Neural progenitor cell (in vitro differentiated cells): Measurements from ENCODE around the gene SRGAP3. TPM values are rescaled to one million over a fixed set of nuclear protein-coding genes. Genes with fewer than 3 reads are reported as not detected.

Experiments used
- DNase-seq: peaks from one replicate; pipeline ENCODE4 v3.0.0-alpha.2; 2016; ENCODE audit warnings: low spot score
- H2AFZ ChIP-seq: fragments of 200-600 bp; sonication (generic); replicated peaks from 2 replicates; pipeline ENCODE4 v1.6.1; 2016; ENCODE audit warnings: antibody characterized with exemption
- H3F3A ChIP-seq: fragments of 200-600 bp; sonication (generic); 2 replicates; pipeline ENCODE4 v1.6.1; 2016; ENCODE audit warnings: antibody characterized with exemption, low read depth
- H3K27ac ChIP-seq: fragments of 200-600 bp; sonication (generic); 2 replicates; pipeline ENCODE4 v1.5.1; 2016; ENCODE audit warnings: mild to moderate bottlenecking
- H3K27me3 ChIP-seq: fragments of 200-600 bp; sonication (generic); 2 replicates; pipeline ENCODE4 v1.6.1; 2016; ENCODE audit warnings: mild to moderate bottlenecking, moderate library complexity
- H3K36me3 ChIP-seq: fragments of 200-600 bp; sonication (generic); 2 replicates; pipeline ENCODE4 v1.5.1; 2016
- H3K4me1 ChIP-seq: fragments of 200-600 bp; sonication (generic); 2 replicates; pipeline ENCODE4 v1.6.1; 2016; ENCODE audit warnings: mixed run types
- H3K4me2 ChIP-seq: fragments of 200-600 bp; sonication (generic); 2 replicates; pipeline ENCODE4 v1.6.1; 2016
- H3K4me3 ChIP-seq: fragments of 200-600 bp; sonication (generic); 2 replicates; pipeline ENCODE4 v1.5.1; 2016
- H3K79me2 ChIP-seq: fragments of 200-600 bp; sonication (generic); 2 replicates; pipeline ENCODE4 v1.6.1; 2016; ENCODE audit warnings: low read depth
- H3K9ac ChIP-seq: fragments of 200-600 bp; sonication (generic); 2 replicates; pipeline ENCODE4 v1.6.1; 2016
- H3K9me3 ChIP-seq: fragments of 200-600 bp; sonication (generic); 2 replicates; pipeline ENCODE4 v1.5.1; 2016; ENCODE audit warnings: low read depth
- H4K20me1 ChIP-seq: fragments of 200-600 bp; sonication (generic); 2 replicates; pipeline ENCODE4 v1.6.1; 2016; ENCODE audit warnings: low read depth
- H3K27ac Mint-ChIP-seq: 3 replicates; pipeline ENCODE4 v1.8.0; 2021; ENCODE audit warnings: mixed read lengths
- H3K27me3 Mint-ChIP-seq: 2 replicates; pipeline ENCODE4 v1.8.0; 2022; ENCODE audit warnings: low read depth, mild to moderate bottlenecking, inconsistent platforms, moderate library complexity, mixed read lengths; ENCODE audit not compliant: insufficient read depth
- H3K36me3 Mint-ChIP-seq: 3 replicates; pipeline ENCODE4 v1.8.0; 2021; ENCODE audit warnings: mixed read lengths
- H3K4me1 Mint-ChIP-seq: 3 replicates; pipeline ENCODE4 v1.8.0; 2021; ENCODE audit warnings: mixed read lengths
- H3K4me3 Mint-ChIP-seq: 3 replicates; pipeline ENCODE4 v1.8.0; 2021; ENCODE audit warnings: mild to moderate bottlenecking, moderate library complexity, mixed read lengths
- H3K9me3 Mint-ChIP-seq: 3 replicates; pipeline ENCODE4 v1.8.0; 2020; ENCODE audit warnings: mixed read lengths
- EZH2 ChIP-seq: fragments of 200-600 bp; sonication (generic); IDR thresholded peaks from 2 replicates; pipeline ENCODE4 v1.6.1; 2017; ENCODE audit warnings: antibody characterized with exemption, mild to moderate bottlenecking, moderate library complexity
- EZH2phosphoT487 ChIP-seq: fragments of 200-600 bp; sonication (generic); IDR thresholded peaks from 2 replicates; pipeline ENCODE4 v1.6.1; 2017; ENCODE audit warnings: antibody characterized with exemption
- total RNA-seq: library from RNA; depleted of rRNA; stranded (reverse); fragments of >200 nt; gene quantifications from 2 replicates; pipeline ENCODE4 v1.2.3, GENCODE V29; 2015; ENCODE audit warnings: low replicate concordance
- TF ChIP-seq, protein P1 (sequence below): fragments of 200-600 bp; sonication (generic); IDR thresholded peaks from 2 replicates; pipeline ENCODE4 v1.5.1; 2017; ENCODE audit warnings: antibody characterized with exemption, mild to moderate bottlenecking

The SRGAP3 gene
- total RNA-seq, 1 donor from 2014 or later = 59.3 TPM

DNA sequence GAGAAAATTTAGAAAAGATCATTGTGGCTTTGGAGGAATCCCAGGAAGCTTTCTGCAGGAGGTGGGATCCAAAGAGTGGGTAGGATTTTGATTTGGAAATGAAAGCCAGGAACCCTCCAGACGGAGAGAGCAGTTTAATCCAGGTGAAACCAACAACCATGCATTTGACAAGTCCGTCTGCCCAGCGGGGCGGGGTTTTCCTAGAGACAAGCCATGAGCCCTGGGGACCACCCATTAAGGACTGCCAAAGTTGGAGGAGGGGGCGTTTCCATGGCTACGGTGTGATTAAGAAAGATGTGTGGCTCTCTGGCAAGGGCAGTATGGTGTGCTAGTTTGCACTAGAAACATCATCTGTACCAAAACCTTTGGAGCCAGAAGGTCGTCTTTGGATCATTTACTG lies 53.4 kb downstream of the SRGAP3 start:
- Mint-ChIP-seq H3K27ac (no peak overlapping the region), H3K9me3 (peaks cover 12% of the 10 kb centered on the region), H3K27me3 (peaks cover 3% of the 10 kb centered on the region), H3K4me3 (peak overlapping the region; percentile 11), H3K36me3 (peaks cover 37% of the 10 kb centered on the region), H3K4me1 (peaks cover 77% of the 10 kb centered on the region)
- Histone ChIP-seq H3K36me3 (no peaks in the 10 kb centered on the region), H3K27ac (no peak overlapping the region), H3K4me2 (peak overlapping the region; percentile 9), H3K9ac (no peak overlapping the region), H3K9me3 (no peaks in the 10 kb centered on the region), H3K79me2 (peaks cover 34% of the 10 kb centered on the region), H3K4me1 (peaks cover 49% of the 10 kb centered on the region), H3K27me3 (no peaks in the 10 kb centered on the region), H4K20me1 (peaks cover 44% of the 10 kb centered on the region), H3K4me3 (no peak overlapping the region), H3F3A (peaks cover 27% of the 10 kb centered on the region), H2AFZ (no peak overlapping the region)
- peak; percentile 91 for DNase-seq
- no peak for TF ChIP-seq EZH2
- no peak for TF ChIP-seq EZH2phosphoT487
- TF ChIP-seq, protein P1, sequence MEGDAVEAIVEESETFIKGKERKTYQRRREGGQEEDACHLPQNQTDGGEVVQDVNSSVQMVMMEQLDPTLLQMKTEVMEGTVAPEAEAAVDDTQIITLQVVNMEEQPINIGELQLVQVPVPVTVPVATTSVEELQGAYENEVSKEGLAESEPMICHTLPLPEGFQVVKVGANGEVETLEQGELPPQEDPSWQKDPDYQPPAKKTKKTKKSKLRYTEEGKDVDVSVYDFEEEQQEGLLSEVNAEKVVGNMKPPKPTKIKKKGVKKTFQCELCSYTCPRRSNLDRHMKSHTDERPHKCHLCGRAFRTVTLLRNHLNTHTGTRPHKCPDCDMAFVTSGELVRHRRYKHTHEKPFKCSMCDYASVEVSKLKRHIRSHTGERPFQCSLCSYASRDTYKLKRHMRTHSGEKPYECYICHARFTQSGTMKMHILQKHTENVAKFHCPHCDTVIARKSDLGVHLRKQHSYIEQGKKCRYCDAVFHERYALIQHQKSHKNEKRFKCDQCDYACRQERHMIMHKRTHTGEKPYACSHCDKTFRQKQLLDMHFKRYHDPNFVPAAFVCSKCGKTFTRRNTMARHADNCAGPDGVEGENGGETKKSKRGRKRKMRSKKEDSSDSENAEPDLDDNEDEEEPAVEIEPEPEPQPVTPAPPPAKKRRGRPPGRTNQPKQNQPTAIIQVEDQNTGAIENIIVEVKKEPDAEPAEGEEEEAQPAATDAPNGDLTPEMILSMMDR = no peak

DNA sequence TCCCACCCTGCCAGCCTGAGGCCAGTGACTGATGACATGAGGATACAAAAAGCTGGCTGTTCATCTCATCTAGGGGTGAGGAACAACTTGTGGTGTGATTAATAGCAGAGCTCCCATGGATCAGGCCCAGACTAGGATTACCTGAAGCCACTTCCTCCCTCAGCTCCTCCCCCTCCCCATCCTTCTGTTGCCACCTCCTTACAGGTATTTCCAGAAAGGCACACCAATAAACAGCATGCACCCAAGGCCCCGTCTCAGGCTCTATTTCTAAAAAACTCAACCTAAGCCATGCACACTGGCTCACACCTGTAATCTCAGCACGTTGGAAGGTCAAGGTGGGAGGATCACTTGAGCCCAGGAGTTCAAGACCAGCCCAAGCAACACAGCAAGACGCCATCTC lies 54.1 kb downstream of the SRGAP3 start:
- H4K20me1 ChIP-seq = peaks cover 41% of the 10 kb centered on the region
- Mint-ChIP-seq H3K4me3 (no peak overlapping the region), H3K27me3 (peaks cover 3% of the 10 kb centered on the region), H3K36me3 (peaks cover 41% of the 10 kb centered on the region), H3K27ac (no peak overlapping the region), H3K9me3 (peaks cover 15% of the 10 kb centered on the region), H3K4me1 (peaks cover 77% of the 10 kb centered on the region)
- H3F3A ChIP-seq = peaks cover 27% of the 10 kb centered on the region
- no peak overlapping the region for H2AFZ ChIP-seq
- no peak overlapping the region for H3K27ac ChIP-seq
- no peaks in the 10 kb centered on the region for H3K27me3 ChIP-seq
- no peak overlapping the region for H3K4me2 ChIP-seq
- no peak overlapping the region for H3K9ac ChIP-seq
- no peaks in the 10 kb centered on the region for H3K9me3 ChIP-seq
- H3K79me2 ChIP-seq = peaks cover 28% of the 10 kb centered on the region
- H3K4me3 ChIP-seq = no peak overlapping the region
- no peaks in the 10 kb centered on the region for H3K36me3 ChIP-seq
- H3K4me1 ChIP-seq = peaks cover 52% of the 10 kb centered on the region
- no peak for DNase-seq
- TF ChIP-seq, protein P1 = no peak
- TF ChIP-seq EZH2 = no peak
- TF ChIP-seq EZH2phosphoT487 = no peak

- Mint-ChIP-seq H3K9me3 (peaks cover 15% of the 10 kb centered on the region), H3K36me3 (peaks cover 49% of the 10 kb centered on the region), H3K27ac (no peak overlapping the region), H3K4me3 (no peak overlapping the region), H3K27me3 (peaks cover 3% of the 10 kb centered on the region), H3K4me1 (peaks cover 78% of the 10 kb centered on the region)
- TF ChIP-seq EZH2phosphoT487 (no peak), EZH2 (no peak)
- TF ChIP-seq, protein P1 = no peak
- H2AFZ ChIP-seq = no peak overlapping the region
- no peaks in the 10 kb centered on the region for H3K36me3 ChIP-seq
- peaks cover 52% of the 10 kb centered on the region for H3K4me1 ChIP-seq
- peaks cover 21% of the 10 kb centered on the region for H3K79me2 ChIP-seq
- no peak overlapping the region for H3K4me3 ChIP-seq
- H3K9ac ChIP-seq = no peak overlapping the region
- H3F3A ChIP-seq = peaks cover 26% of the 10 kb centered on the region
- peaks cover 41% of the 10 kb centered on the region for H4K20me1 ChIP-seq
- H3K9me3 ChIP-seq = no peaks in the 10 kb centered on the region
- DNase-seq = no peak
- H3K27ac ChIP-seq = no peak overlapping the region
- H3K4me2 ChIP-seq = no peak overlapping the region
- no peaks in the 10 kb centered on the region for H3K27me3 ChIP-seq
Observed at GRCh38 chr3:9194509-9195184, 54.8 kb downstream of the SRGAP3 start.
